Adrenal gland (tissue), 5 donors: ENCODE data around the gene STAT6.

Source experiments
- CTCF ChIP-seq, 6 experiments: fragments of 450-650 bp in 4 of 6; fragments of 200-600 bp in 2 of 6; sonication (generic) in 1 of 6; IDR thresholded peaks; 1 replicate in 5 of 6; 2 replicates in 1 of 6; pipeline versions ENCODE4 v1.5.1 to v1.8.0; 2016 to 2021; ENCODE audit warnings: antibody characterized with exemption in 6 of 6, mild to moderate bottlenecking in 2 of 6, moderate library complexity in 1 of 6
- POLR2A ChIP-seq, 2 donors: fragments of 450-650 bp; IDR thresholded peaks; one replicate each; pipeline ENCODE4 v1.6.1; 2017; ENCODE audit warnings: antibody characterized with exemption in 2 of 2, mild to moderate bottlenecking in 2 of 2, moderate library complexity in 1 of 2
- donor health status: DM: no; HTN: no; CAD: no.

GRCh38 chr12:57046086-57046791, 64.9 kb downstream of the STAT6 start:
- TF ChIP-seq POLR2A (IDR thresholded peaks at IDR 0.05) (no peak), CTCF (IDR thresholded peaks at IDR 0.05) (no peak)
